WTC11 (cell line): ENCODE measurements around the gene OCSTAMP. TPM values are rescaled to one million over a fixed set of nuclear protein-coding genes. Genes with fewer than 3 reads are reported as not detected.
A peak's percentile ranks its signal among the peaks of the same experiment; 100 is the strongest.

Experiments used
- ATAC-seq: fragments of 200-7000 bp; cut with Tn5 transposase; 2 replicates; pipeline ENCODE4 v1.10.0; 2021; ENCODE audit warnings: mild to moderate bottlenecking, moderate library complexity
- CTCF ChIA-PET: fragments of 300-600 bp; sonication (Branson Sonifier 250); formaldehyde crosslinking; loops from one replicate; lab custom pipeline; 2021; ENCODE audit warnings: antibody characterized with exemption; lab: Charles Lee
- POLR2A ChIA-PET: fragments of 350-600 bp; sonication (Branson Sonifier 250); formaldehyde crosslinking; loops from one replicate; lab custom pipeline; 2021; ENCODE audit warnings: antibody characterized with exemption; lab: Charles Lee
- DNase-seq: peaks from one replicate; pipeline ENCODE4 v3.0.0; 2021; ENCODE audit warnings: low spot score
- H3K27ac Mint-ChIP-seq: 2 replicates; pipeline ENCODE4 v1.8.0; 2021; ENCODE audit warnings: mixed read lengths
- H3K27me3 Mint-ChIP-seq: 2 replicates; pipeline ENCODE4 v1.8.0; 2021; ENCODE audit warnings: low read depth, mild to moderate bottlenecking, moderate library complexity, mixed read lengths
- H3K36me3 Mint-ChIP-seq: 2 replicates; pipeline ENCODE4 v1.8.0; 2021; ENCODE audit warnings: mixed read lengths
- H3K4me1 Mint-ChIP-seq: 2 replicates; pipeline ENCODE4 v1.8.0; 2022; ENCODE audit warnings: mixed read lengths
- H3K4me3 Mint-ChIP-seq: 2 replicates; pipeline ENCODE4 v1.8.0; 2021; ENCODE audit warnings: mild to moderate bottlenecking, moderate library complexity, mixed read lengths
- H3K9me3 Mint-ChIP-seq: 2 replicates; pipeline ENCODE4 v1.8.0; 2021; ENCODE audit warnings: mixed read lengths
- CBFB ChIP-seq: sonication (generic); formaldehyde crosslinking; IDR thresholded peaks from 2 replicates; pipeline ENCODE4 v1.8.1; 2022; ENCODE audit warnings: mild to moderate bottlenecking, low read depth, missing genetic modification reagents
- CTCF ChIP-seq: fragments of 200-600 bp; IDR thresholded peaks from 2 replicates; pipeline ENCODE4 v1.8.0; 2022; ENCODE audit warnings: antibody characterized with exemption
- E2F4 ChIP-seq: sonication (generic); formaldehyde crosslinking; IDR thresholded peaks from 2 replicates; pipeline ENCODE4 v1.8.1; 2022; ENCODE audit warnings: low read depth, mild to moderate bottlenecking, moderate library complexity, missing genetic modification reagents, borderline replicate concordance
- FOXP4 ChIP-seq: sonication (generic); formaldehyde crosslinking; IDR thresholded peaks from 2 replicates; pipeline ENCODE4 v1.8.0; 2022; ENCODE audit warnings: mild to moderate bottlenecking, missing genetic modification reagents
- GTF2I ChIP-seq: fragments of 250-450 bp; sonication (Bioruptor Pico); conservative IDR thresholded peaks from 2 replicates; pipeline ENCODE4 v1.4.0; 2021; ENCODE audit warnings: mild to moderate bottlenecking
- IRF2 ChIP-seq: sonication (generic); formaldehyde crosslinking; IDR thresholded peaks from 2 replicates; pipeline ENCODE4 v1.8.0; 2022; ENCODE audit warnings: low read depth, missing genetic modification reagents, borderline replicate concordance
- MAX ChIP-seq: sonication (generic); formaldehyde crosslinking; IDR thresholded peaks from 2 replicates; pipeline ENCODE4 v1.8.0; 2022; ENCODE audit warnings: mild to moderate bottlenecking, missing genetic modification reagents
- MXD4 ChIP-seq: fragments of 250-450 bp; sonication (Bioruptor Pico); IDR thresholded peaks from 2 replicates; pipeline ENCODE4 v1.8.0; 2021; ENCODE audit warnings: mild to moderate bottlenecking, moderate library complexity, borderline replicate concordance
- NFATC4 ChIP-seq: fragments of 250-450 bp; sonication (Bioruptor Pico); IDR thresholded peaks from 2 replicates; pipeline ENCODE4 v1.9.0; 2021; ENCODE audit warnings: mild to moderate bottlenecking
- NR2C2 ChIP-seq: sonication (generic); formaldehyde crosslinking; IDR thresholded peaks from 2 replicates; pipeline ENCODE4 v1.8.0; 2022; ENCODE audit warnings: mild to moderate bottlenecking, missing genetic modification reagents
- PREB ChIP-seq: sonication (generic); formaldehyde crosslinking; IDR thresholded peaks from 2 replicates; pipeline ENCODE4 v1.8.1; 2022; ENCODE audit warnings: mild to moderate bottlenecking, missing genetic modification reagents, moderate library complexity, borderline replicate concordance
- ZMAT4 ChIP-seq: fragments of 250-450 bp; sonication (Bioruptor Pico); IDR thresholded peaks from 2 replicates; pipeline ENCODE4 v1.9.0; 2021; ENCODE audit warnings: mild to moderate bottlenecking
- ZNF263 ChIP-seq: sonication (generic); formaldehyde crosslinking; IDR thresholded peaks from 2 replicates; pipeline ENCODE4 v1.8.1; 2022; ENCODE audit warnings: low read depth, mild to moderate bottlenecking, moderate library complexity, missing genetic modification reagents
- ZNF281 ChIP-seq: sonication (generic); formaldehyde crosslinking; IDR thresholded peaks from 2 replicates; pipeline ENCODE4 v1.8.0; 2023; ENCODE audit warnings: mild to moderate bottlenecking, missing genetic modification reagents
- total RNA-seq: library from RNA; stranded (reverse); gene quantifications from 3 replicates; pipeline ENCODE4 v1.2.3, GENCODE V29; 2021

OCSTAMP gene
- total RNA-seq, 1 experiment from 2014 or later = not detected

GRCh38 chr20:46562009-46562372 is 11.5 kb upstream of the OCSTAMP start:
- ChIA-PET CTCF (interaction anchor here (0.6 to 2.6 kb wide), 17 partner anchors 10 to 162 kb away, joined by 3 to 38 read pairs (median 6); partner anchors contain the start of genes ELMO2, OCSTAMP and ZNF334), POLR2A (no interaction called here)
- Mint-ChIP-seq H3K4me3 (no peak overlapping the region), H3K27ac (no peak overlapping the region), H3K4me1 (peaks cover 13% of the 10 kb centered on the region), H3K9me3 (no peaks in the 10 kb centered on the region), H3K36me3 (no peaks in the 10 kb centered on the region), H3K27me3 (no peaks in the 10 kb centered on the region)
- no peak for DNase-seq
- TF ChIP-seq CTCF (no peak), MXD4 (CRISPR knock-in tag) (no peak)
- no peak for ATAC-seq

- Mint-ChIP-seq H3K4me3 (no peak overlapping the region), H3K9me3 (no peaks in the 10 kb centered on the region), H3K4me1 (peaks cover 25% of the 10 kb centered on the region), H3K27ac (peak overlapping the region; percentile 39; the same call in 1 of the 2 replicates), H3K36me3 (no peaks in the 10 kb centered on the region), H3K27me3 (no peaks in the 10 kb centered on the region; the same call in 1 of the 2 replicates)
- CTCF ChIA-PET = interaction anchor here (0.9 to 1.1 kb wide), 2 partner anchors 20 to 370 kb away, joined by 4 read pairs; no protein-coding TSS in a partner anchor
- POLR2A ChIA-PET = no interaction called here
- no peak for DNase-seq
- TF ChIP-seq PREB (CRISPR knock-in tag) = no peak
- TF ChIP-seq ZMAT4 (CRISPR knock-in tag) = no peak
- no peak for TF ChIP-seq MAX (CRISPR knock-in tag)
- TF ChIP-seq ZNF263 (CRISPR knock-in tag) = no peak
- TF ChIP-seq IRF2 = no peak
- no peak for TF ChIP-seq GTF2I (CRISPR knock-in tag)
- TF ChIP-seq NR2C2 = no peak
- no peak for TF ChIP-seq CBFB
- no peak for TF ChIP-seq NFATC4 (CRISPR knock-in tag)
- TF ChIP-seq ZNF281 (CRISPR knock-in tag) = no peak
- TF ChIP-seq E2F4 (CRISPR knock-in tag) = no peak
- TF ChIP-seq FOXP4 (CRISPR knock-in tag) = no peak
- no peak for TF ChIP-seq MXD4 (CRISPR knock-in tag)
- no peak for ATAC-seq
Measured at GRCh38 chr20:46559685-46560440, 9.4 kb upstream of the OCSTAMP start.
